IMR-90 (cell line): Measurements from ENCODE around the gene CDC14A. TPM values are rescaled to one million over a fixed set of nuclear protein-coding genes. Genes with fewer than 3 reads are reported as not detected.

ENCODE experiments used
- ATAC-seq: fragments of 200-7000 bp; cut with Tn5 transposase; 2 replicates; pipeline ENCODE4 v1.9.1; 2020; ENCODE audit warnings: low read depth, mild to moderate bottlenecking, moderate library complexity
- BruUV-seq: library from RNA; stranded (reverse); fragments of 400-500 nt; replicated peaks from 2 replicates; lab custom pipeline; 2021; lab: Mats Ljungman, UMichigan
- CTCF ChIA-PET: fragments of 300-600 bp; formaldehyde crosslinking; extraction: SDS; loops from one replicate; lab custom pipeline; 2021; ENCODE audit warnings: antibody characterized with exemption; lab: Yijun Ruan, JAX
- POLR2A ChIA-PET: fragments of 300-600 bp; sonication (Branson Sonifier 250); formaldehyde crosslinking; loops from one replicate; lab custom pipeline; 2022; ENCODE audit warnings: antibody characterized with exemption; ENCODE audit not compliant: unreplicated experiment; lab: Charles Lee
- DNase-seq: peaks from one replicate; pipeline ENCODE4 v3.0.0; 2013
- H2AFZ ChIP-seq: replicated peaks from 2 replicates; pipeline ENCODE3; 2013; ENCODE audit warnings: low read length, mild to moderate bottlenecking; ENCODE audit not compliant: poor library complexity
- H2AK5ac ChIP-seq: 2 replicates; pipeline ENCODE4 v1.6.1; 2013; ENCODE audit warnings: low read depth, low read length, inconsistent platforms
- H2AK9ac ChIP-seq: replicated peaks from 2 replicates; pipeline ENCODE3; 2013; ENCODE audit warnings: mild to moderate bottlenecking, low read depth, low read length, moderate library complexity; ENCODE audit not compliant: poor library complexity
- H2BK120ac ChIP-seq: 2 replicates; pipeline ENCODE4 v1.6.1; 2013; ENCODE audit warnings: low read depth, low read length, inconsistent platforms
- H2BK15ac ChIP-seq: 3 replicates; pipeline ENCODE4 v1.6.1; 2013; ENCODE audit warnings: low read depth, low read length, inconsistent platforms
- H2BK20ac ChIP-seq: 2 replicates; pipeline ENCODE4 v1.6.1; 2013; ENCODE audit warnings: low read depth, mild to moderate bottlenecking, inconsistent platforms, low read length, moderate library complexity
- H2BK5ac ChIP-seq: 2 replicates; pipeline ENCODE4 v1.6.1; 2013; ENCODE audit warnings: mild to moderate bottlenecking, low read depth, low read length, inconsistent platforms; ENCODE audit not compliant: poor library complexity, severe bottlenecking
- H3K14ac ChIP-seq: replicated peaks from 2 replicates; pipeline ENCODE4 v1.6.1; 2013; ENCODE audit warnings: low read depth, low read length, inconsistent platforms
- H3K18ac ChIP-seq: 2 replicates; pipeline ENCODE4 v1.6.1; 2013; ENCODE audit warnings: low read depth, low read length, control low read depth
- H3K23ac ChIP-seq: 2 replicates; pipeline ENCODE4 v1.6.1; 2013; ENCODE audit warnings: low read depth, low read length, inconsistent platforms
- H3K27ac ChIP-seq: 2 replicates; pipeline ENCODE4 v1.5.1; 2013; ENCODE audit warnings: mild to moderate bottlenecking, control low read depth, low read length; ENCODE audit not compliant: insufficient read depth
- H3K27me3 ChIP-seq: 2 replicates; pipeline ENCODE4 v1.6.1; 2013; ENCODE audit warnings: low read length; ENCODE audit not compliant: control insufficient read depth, insufficient read depth
- H3K36me3 ChIP-seq: 2 replicates; pipeline ENCODE4 v1.6.1; 2013; ENCODE audit warnings: low read length, mixed read lengths; ENCODE audit not compliant: control insufficient read depth, insufficient read depth
- H3K4ac ChIP-seq: 2 replicates; pipeline ENCODE4 v1.6.1; 2013; ENCODE audit warnings: low read depth, low read length, inconsistent platforms
- H3K4me1 ChIP-seq: 2 replicates; pipeline ENCODE4 v1.6.1; 2013; ENCODE audit warnings: low read length, mixed read lengths; ENCODE audit not compliant: control insufficient read depth, insufficient read depth
- H3K4me2 ChIP-seq: 2 replicates; pipeline ENCODE4 v1.6.1; 2013; ENCODE audit warnings: low read depth, mild to moderate bottlenecking, control low read depth, low read length, moderate library complexity
- H3K4me3 ChIP-seq: 2 replicates; pipeline ENCODE4 v1.5.1; 2013; ENCODE audit warnings: low read depth, mild to moderate bottlenecking, control low read depth, low read length, moderate library complexity; ENCODE audit not compliant: insufficient read depth
- H3K56ac ChIP-seq: 2 replicates; pipeline ENCODE4 v1.6.1; 2013; ENCODE audit warnings: low read length, inconsistent platforms; ENCODE audit not compliant: insufficient read depth; ENCODE audit errors: extremely low read depth
- H3K79me1 ChIP-seq, 2 experiments: 2 replicates each; pipeline ENCODE4 v1.6.1; 2013; ENCODE audit warnings: low read length in 2 of 2, inconsistent platforms in 1 of 2, low read depth in 1 of 2
- H3K9ac ChIP-seq: 2 replicates; pipeline ENCODE4 v1.6.1; 2013; ENCODE audit warnings: low read depth, low read length, control low read depth
- H3K9me1 ChIP-seq: 2 replicates; pipeline ENCODE4 v1.6.1; 2013; ENCODE audit warnings: low read length, inconsistent platforms; ENCODE audit not compliant: insufficient read depth
- H3K9me3 ChIP-seq: 2 replicates; pipeline ENCODE4 v1.6.1; 2013; ENCODE audit warnings: low read length; ENCODE audit not compliant: control insufficient read depth, insufficient read depth
- H4K20me1 ChIP-seq: 2 replicates; pipeline ENCODE4 v1.6.1; 2013; ENCODE audit warnings: low read length, inconsistent platforms; ENCODE audit not compliant: insufficient read depth
- H4K5ac ChIP-seq: 2 replicates; pipeline ENCODE4 v1.6.1; 2013; ENCODE audit warnings: mild to moderate bottlenecking, low read depth, low read length, control low read depth
- H4K8ac ChIP-seq, 2 experiments: 2 replicates each; pipeline ENCODE4 v1.6.1; 2013; ENCODE audit warnings: low read depth in 2 of 2, low read length in 2 of 2, control low read depth in 1 of 2, inconsistent platforms in 1 of 2
- H4K91ac ChIP-seq: 2 replicates; pipeline ENCODE4 v1.6.1; 2013; ENCODE audit warnings: low read depth, low read length, inconsistent platforms; ENCODE audit not compliant: insufficient read depth
- BHLHE40 ChIP-seq: fragments of 150-350 bp; IDR thresholded peaks from 2 replicates; pipeline ENCODE4 v1.6.1; 2016; ENCODE audit warnings: mild to moderate bottlenecking, low read depth, low read length
- CEBPB ChIP-seq: IDR thresholded peaks from 2 replicates; pipeline ENCODE4 v1.6.1; 2012; ENCODE audit warnings: low read depth, low read length, improper control_type of control experiment
- CHD1 ChIP-seq: IDR thresholded peaks from 2 replicates; pipeline ENCODE4 v1.6.1; 2012; ENCODE audit warnings: low read depth, low read length, improper control_type of control experiment
- CTCF ChIP-seq: conservative IDR thresholded peaks from 2 replicates; pipeline ENCODE4 v1.5.1; 2012; ENCODE audit warnings: mild to moderate bottlenecking, low read depth, low read length, improper control_type of control experiment
- ELK1 ChIP-seq: fragments of 150-350 bp; IDR thresholded peaks from 2 replicates; pipeline ENCODE4 v1.6.1; 2016; ENCODE audit warnings: low read depth, mild to moderate bottlenecking, low read length, moderate library complexity, borderline replicate concordance
- FOS ChIP-seq: fragments of 150-350 bp; IDR thresholded peaks from 2 replicates; pipeline ENCODE4 v1.6.1; 2016; ENCODE audit warnings: low read depth, low read length
- MAFK ChIP-seq: IDR thresholded peaks from 2 replicates; pipeline ENCODE4 v1.6.1; 2012; ENCODE audit warnings: low read depth, low read length, improper control_type of control experiment
- MAZ ChIP-seq: IDR thresholded peaks from 2 replicates; pipeline ENCODE4 v1.6.1; 2012; ENCODE audit warnings: low read depth, mild to moderate bottlenecking, low read length, improper control_type of control experiment, moderate library complexity, borderline replicate concordance
- MXI1 ChIP-seq: IDR thresholded peaks from 2 replicates; pipeline ENCODE4 v1.6.1; 2012; ENCODE audit warnings: low read depth, mild to moderate bottlenecking, low read length, moderate library complexity, borderline replicate concordance
- NFE2L2 ChIP-seq: fragments of 150-350 bp; IDR thresholded peaks from 2 replicates; pipeline ENCODE4 v1.6.1; 2016; ENCODE audit warnings: low read depth, mild to moderate bottlenecking, low read length
- POLR2A ChIP-seq: IDR thresholded peaks from 2 replicates; pipeline ENCODE4 v1.6.1; 2012; ENCODE audit warnings: mild to moderate bottlenecking, low read depth, low read length
- RAD21 ChIP-seq: IDR thresholded peaks from 2 replicates; pipeline ENCODE4 v1.6.1; 2012; ENCODE audit warnings: low read length, improper control_type of control experiment
- RCOR1 ChIP-seq: IDR thresholded peaks from 2 replicates; pipeline ENCODE4 v1.6.1; 2012; ENCODE audit warnings: mild to moderate bottlenecking, low read length, improper control_type of control experiment; ENCODE audit not compliant: insufficient replicate concordance
- RFX5 ChIP-seq: IDR thresholded peaks from 2 replicates; pipeline ENCODE4 v1.8.0; 2012; ENCODE audit warnings: low read depth, mild to moderate bottlenecking, low read length, moderate library complexity
- SMC3 ChIP-seq: fragments of 150-350 bp; IDR thresholded peaks from 2 replicates; pipeline ENCODE4 v1.6.1; 2016; ENCODE audit warnings: low read depth, mild to moderate bottlenecking, antibody characterized with exemption, low read length, moderate library complexity
- USF2 ChIP-seq: fragments of 150-350 bp; IDR thresholded peaks from 2 replicates; pipeline ENCODE4 v1.6.1; 2017; ENCODE audit warnings: mild to moderate bottlenecking, antibody characterized with exemption, low read length, low read depth
- WGBS, 2 experiments: methylation state at CpG; one replicate each; pipeline versions ENCODE4 v1.1.5 to v1.1.7; 2013; ENCODE audit warnings: missing lambda C conversion rate in 2 of 2; ENCODE audit not compliant: insufficient read length in 1 of 2; ENCODE audit errors: extremely low coverage in 2 of 2; 5-methylcytosine and 5-hydroxymethylcytosine counted together
- dilution Hi-C: fragments of 300-500 bp; cut with HindIII; formaldehyde crosslinking; loops from one replicate; pipeline ENCODE4 v1.14.3; 2018; ENCODE audit warnings: low sequenced_read_pairs; ENCODE audit not compliant: unreplicated experiment
- in situ Hi-C: fragments of 300-500 bp; cut with MboI; formaldehyde crosslinking; loops from 3 replicates; pipeline ENCODE4 v1.14.3; 2019; ENCODE audit warnings: low sequenced_read_pairs, inconsistent platforms, mixed read lengths
- intact Hi-C: fragments of 100-400 bp; cut with micrococcal nuclease; formaldehyde crosslinking; loops from 2 replicates; pipeline ENCODE4 v1.10.0; 2022
- polyA plus RNA-seq, 3 experiments: library from polyadenylated mRNA; depleted of rRNA; stranded (reverse); fragments of >200 nt; gene quantifications; 2 replicates each; pipeline ENCODE4 v1.2.3, GENCODE V29; 2012; ENCODE audit warnings: low replicate concordance in 1 of 3
- total RNA-seq: library from RNA; depleted of rRNA; stranded (reverse); fragments of >200 nt; gene quantifications from 2 replicates; pipeline ENCODE4 v1.2.3, GENCODE V29; 2012

The CDC14A gene
- total and polyA plus RNA-seq, 2 of the 4 experiments (the other 2 are of a cell fraction): 1.7 to 3.0 TPM

- in situ Hi-C loops (no loop called here), dilution Hi-C loops (no loop called here)
- peaks cover 4% of the 10 kb centered on the region for H3K9me1 ChIP-seq
Measured at GRCh38 chr1:100363831-100364230, 11.5 kb downstream of the CDC14A start.

More at GRCh38 chr1:100363831-100364230, 11.5 kb downstream of the CDC14A start:
- H4K91ac ChIP-seq: no peak overlapping the region
- no peak overlapping the region for H3K9ac ChIP-seq
- H3K27ac ChIP-seq: no peak overlapping the region
- H3K4ac ChIP-seq: no peak overlapping the region
- H3K18ac ChIP-seq: no peak overlapping the region
- no CpG with 5 or more reads among the region's 4 CpGs for WGBS, 2 experiments
- no peak overlapping the region for H3K4me2 ChIP-seq
- no peak overlapping the region for H3K14ac ChIP-seq
- H3K4me3 ChIP-seq: no peak overlapping the region
- CTCF ChIA-PET: no interaction called here
- no peaks in the 10 kb centered on the region; the same call in 1 of the 2 replicates for H3K36me3 ChIP-seq
- no peak for DNase-seq
- no peaks in the 10 kb centered on the region for H3K27me3 ChIP-seq
- no peak overlapping the region for H2BK15ac ChIP-seq
- no peak overlapping the region for H2BK120ac ChIP-seq
- no peaks in the 10 kb centered on the region for H3K9me3 ChIP-seq
- no TSS peak for BruUV-seq
- H2AFZ ChIP-seq: no peak overlapping the region
- POLR2A ChIA-PET: no interaction called here
- H3K79me1 ChIP-seq: peaks cover 23% of the 10 kb centered on the region in 2 experiments
- no peak overlapping the region for H2BK5ac ChIP-seq
- no peak overlapping the region for H3K23ac ChIP-seq
- no peak overlapping the region for H2AK5ac ChIP-seq
- no peaks in the 10 kb centered on the region; the same call in 1 of the 2 replicates for H4K20me1 ChIP-seq
- H3K56ac ChIP-seq: no peak overlapping the region
- H4K5ac ChIP-seq: no peak overlapping the region
- no peak for ATAC-seq
- no peak overlapping the region for H2BK20ac ChIP-seq
- intact Hi-C loops: no loop called here
- H4K8ac ChIP-seq: no peak overlapping the region
- TF ChIP-seq FOS (no peak), POLR2A (no peak), CTCF (no peak), MAFK (no peak), MXI1 (no peak), MAZ (no peak), USF2 (no peak), ELK1 (no peak), CHD1 (no peak), RAD21 (no peak), SMC3 (no peak), BHLHE40 (no peak), CEBPB (no peak), RFX5 (no peak), RCOR1 (no peak), NFE2L2 (no peak)
- H2AK9ac ChIP-seq: no peak overlapping the region
- H3K4me1 ChIP-seq: no peaks in the 10 kb centered on the region
